ENCODE measurements around the gene USP53.
"Not testable (repeated sequence)": the region's sequence is repeated elsewhere in the genome, so short reads cannot be mapped to it uniquely, and the experiment has no call there.

USP53 gene

GRCh38 chr4:119264743-119265142, 52.2 kb downstream of the USP53 start:
- no peak for DNase-seq (ENCODE audit: low read depth)
- H3K4me3 ChIP-seq (ENCODE audit: low read depth, low read length), result no peak overlapping the region
- no peak for TF ChIP-seq CTCF (IDR thresholded peaks at IDR 0.05; ENCODE audit: control insufficient read depth, extremely low read depth, insufficient read depth)

- no peak for TF ChIP-seq CTCF (IDR thresholded peaks at IDR 0.05; ENCODE audit: control insufficient read depth, extremely low read depth, insufficient read depth)
- no peak overlapping the region for H3K4me3 ChIP-seq (ENCODE audit: low read depth, low read length)
- no peak for DNase-seq (ENCODE audit: low read depth)
Measured at GRCh38 chr4:119266153-119266552, 53.6 kb downstream of the USP53 start.

GRCh38 chr4:119268466-119268865, 56.0 kb downstream of the USP53 start:
- DNase-seq (ENCODE audit: low read depth), result no peak
- no peak for TF ChIP-seq CTCF (IDR thresholded peaks at IDR 0.05; ENCODE audit: control insufficient read depth, extremely low read depth, insufficient read depth)
- no peak overlapping the region for H3K4me3 ChIP-seq (ENCODE audit: low read depth, low read length)

- no peak overlapping the region for H3K4me3 ChIP-seq (ENCODE audit: low read depth, low read length)
- DNase-seq (ENCODE audit: low read depth), result no peak
- TF ChIP-seq CTCF (IDR thresholded peaks at IDR 0.05; ENCODE audit: control insufficient read depth, extremely low read depth, insufficient read depth), result no peak
Measured at GRCh38 chr4:119271361-119272085, 59.0 kb downstream of the USP53 start.

GRCh38 chr4:119279541-119279940, 67.0 kb downstream of the USP53 start:
- not testable (repeated sequence) for H3K4me3 ChIP-seq (ENCODE audit: low read depth, low read length); DNase-seq (ENCODE audit: low read depth)

- DNase-seq (ENCODE audit: low read depth), result not testable (repeated sequence)
Measured at GRCh38 chr4:119279945-119280344, 67.4 kb downstream of the USP53 start.

GRCh38 chr4:119281393-119281792, 68.9 kb downstream of the USP53 start:
- no peak for TF ChIP-seq CTCF (IDR thresholded peaks at IDR 0.05; ENCODE audit: control insufficient read depth, extremely low read depth, insufficient read depth)
- DNase-seq (ENCODE audit: low read depth), result no peak
- no peak overlapping the region for H3K4me3 ChIP-seq (ENCODE audit: low read depth, low read length)

More at GRCh38 chr4:119279945-119280344, 67.4 kb downstream of the USP53 start:
- H3K4me3 ChIP-seq (ENCODE audit: low read depth, low read length), result not testable (repeated sequence)

Data from LNCaP clone FGC (cell line).